Panc1 (cell line): ENCODE results near the gene GALNT18.

Source experiments
- CTCF ChIP-seq: fragments of 450-650 bp; IDR thresholded peaks from 2 replicates; pipeline ENCODE4 v1.5.1; 2017; ENCODE audit warnings: mild to moderate bottlenecking
- SIN3A ChIP-seq: IDR thresholded peaks from 2 replicates; pipeline ENCODE4 v1.6.1; 2012; ENCODE audit warnings: low read depth, mild to moderate bottlenecking, low read length, moderate library complexity, borderline replicate concordance; ENCODE audit not compliant: insufficient read depth
- TF ChIP-seq, protein P1 (sequence below), 2 experiments: IDR thresholded peaks; 2 replicates each; pipeline ENCODE4 v1.6.1; 2011 to 2012; ENCODE audit warnings: low read depth in 2 of 2, control low read depth in 1 of 2, low read length in 1 of 2, mild to moderate bottlenecking in 1 of 2, moderate library complexity in 1 of 2; ENCODE audit not compliant: insufficient read depth in 1 of 2

- TF ChIP-seq CTCF, result no peak
- no peak for TF ChIP-seq SIN3A
- TF ChIP-seq, protein P1, sequence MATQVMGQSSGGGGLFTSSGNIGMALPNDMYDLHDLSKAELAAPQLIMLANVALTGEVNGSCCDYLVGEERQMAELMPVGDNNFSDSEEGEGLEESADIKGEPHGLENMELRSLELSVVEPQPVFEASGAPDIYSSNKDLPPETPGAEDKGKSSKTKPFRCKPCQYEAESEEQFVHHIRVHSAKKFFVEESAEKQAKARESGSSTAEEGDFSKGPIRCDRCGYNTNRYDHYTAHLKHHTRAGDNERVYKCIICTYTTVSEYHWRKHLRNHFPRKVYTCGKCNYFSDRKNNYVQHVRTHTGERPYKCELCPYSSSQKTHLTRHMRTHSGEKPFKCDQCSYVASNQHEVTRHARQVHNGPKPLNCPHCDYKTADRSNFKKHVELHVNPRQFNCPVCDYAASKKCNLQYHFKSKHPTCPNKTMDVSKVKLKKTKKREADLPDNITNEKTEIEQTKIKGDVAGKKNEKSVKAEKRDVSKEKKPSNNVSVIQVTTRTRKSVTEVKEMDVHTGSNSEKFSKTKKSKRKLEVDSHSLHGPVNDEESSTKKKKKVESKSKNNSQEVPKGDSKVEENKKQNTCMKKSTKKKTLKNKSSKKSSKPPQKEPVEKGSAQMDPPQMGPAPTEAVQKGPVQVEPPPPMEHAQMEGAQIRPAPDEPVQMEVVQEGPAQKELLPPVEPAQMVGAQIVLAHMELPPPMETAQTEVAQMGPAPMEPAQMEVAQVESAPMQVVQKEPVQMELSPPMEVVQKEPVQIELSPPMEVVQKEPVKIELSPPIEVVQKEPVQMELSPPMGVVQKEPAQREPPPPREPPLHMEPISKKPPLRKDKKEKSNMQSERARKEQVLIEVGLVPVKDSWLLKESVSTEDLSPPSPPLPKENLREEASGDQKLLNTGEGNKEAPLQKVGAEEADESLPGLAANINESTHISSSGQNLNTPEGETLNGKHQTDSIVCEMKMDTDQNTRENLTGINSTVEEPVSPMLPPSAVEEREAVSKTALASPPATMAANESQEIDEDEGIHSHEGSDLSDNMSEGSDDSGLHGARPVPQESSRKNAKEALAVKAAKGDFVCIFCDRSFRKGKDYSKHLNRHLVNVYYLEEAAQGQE (IDR thresholded peaks at IDR 0.05; ENCODE audit: insufficient read depth in 1 of 2, low read depth in 2 of 2, low read length in 1 of 2), result no peak
These were observed 68.2 kb downstream of the GALNT18 start for GRCh38 chr11:11553573-11553972.
